NCI-H524 treated with DMSO at 0.1 percent for 48 hours (cell line): ENCODE data around the gene KDM4C.

ENCODE experiments used
- DNase-seq: peaks from one replicate; lab custom pipeline; 2025; lab: John Stamatoyannopoulos, UW

The KDM4C gene

GRCh38 chr9:7042124-7042523 is 284.4 kb downstream of the KDM4C start:
- no peak for DNase-seq

- DNase-seq: no peak
Measured at GRCh38 chr9:7045361-7045760, 287.6 kb downstream of the KDM4C start.

- DNase-seq: no peak
Measured at GRCh38 chr9:7051711-7052110, 293.9 kb downstream of the KDM4C start.

GRCh38 chr9:7053903-7054302 is 296.1 kb downstream of the KDM4C start:
- DNase-seq: no peak

- no peak for DNase-seq
Measured at GRCh38 chr9:7055171-7055903, 297.6 kb downstream of the KDM4C start.

GRCh38 chr9:7056254-7056653 is 298.5 kb downstream of the KDM4C start:
- no peak for DNase-seq

GRCh38 chr9:7058473-7058872 is 300.7 kb downstream of the KDM4C start:
- no peak for DNase-seq

- DNase-seq: no peak
Measured at GRCh38 chr9:7067169-7067568, 309.4 kb downstream of the KDM4C start.

- DNase-seq: no peak
Measured at GRCh38 chr9:7071916-7072315, 314.1 kb downstream of the KDM4C start.

- no peak for DNase-seq
Measured at GRCh38 chr9:7073706-7074105, 315.9 kb downstream of the KDM4C start.

GRCh38 chr9:7075154-7075553 is 317.4 kb downstream of the KDM4C start:
- no peak for DNase-seq

- no peak for DNase-seq
Measured at GRCh38 chr9:7079051-7079450, 321.3 kb downstream of the KDM4C start.

GRCh38 chr9:7081065-7081600 is 323.4 kb downstream of the KDM4C start:
- no peak for DNase-seq

GRCh38 chr9:7083192-7083591 is 325.4 kb downstream of the KDM4C start:
- DNase-seq: no peak

- DNase-seq: no peak
Measured at GRCh38 chr9:7085357-7085756, 327.6 kb downstream of the KDM4C start.

- DNase-seq: no peak
Measured at GRCh38 chr9:7086389-7086788, 328.6 kb downstream of the KDM4C start.

- DNase-seq: no peak
Measured at GRCh38 chr9:7088611-7089010, 330.8 kb downstream of the KDM4C start.

- DNase-seq: no peak
Measured at GRCh38 chr9:7089406-7090193, 331.8 kb downstream of the KDM4C start.

GRCh38 chr9:7093040-7093439 is 335.3 kb downstream of the KDM4C start:
- no peak for DNase-seq

GRCh38 chr9:7094052-7094451 is 336.3 kb downstream of the KDM4C start:
- no peak for DNase-seq

- no peak for DNase-seq
Measured at GRCh38 chr9:7094576-7094975, 336.8 kb downstream of the KDM4C start.

- no peak for DNase-seq
Measured at GRCh38 chr9:7095058-7095457, 337.3 kb downstream of the KDM4C start.

GRCh38 chr9:7097040-7097715 is 339.4 kb downstream of the KDM4C start:
- DNase-seq: no peak
